ENCODE data around the gene SEC14L1.
"Not testable (repeated sequence)": the region's sequence is repeated elsewhere in the genome, so short reads cannot be mapped to it uniquely, and the experiment has no call there.

The SEC14L1 gene

DNA sequence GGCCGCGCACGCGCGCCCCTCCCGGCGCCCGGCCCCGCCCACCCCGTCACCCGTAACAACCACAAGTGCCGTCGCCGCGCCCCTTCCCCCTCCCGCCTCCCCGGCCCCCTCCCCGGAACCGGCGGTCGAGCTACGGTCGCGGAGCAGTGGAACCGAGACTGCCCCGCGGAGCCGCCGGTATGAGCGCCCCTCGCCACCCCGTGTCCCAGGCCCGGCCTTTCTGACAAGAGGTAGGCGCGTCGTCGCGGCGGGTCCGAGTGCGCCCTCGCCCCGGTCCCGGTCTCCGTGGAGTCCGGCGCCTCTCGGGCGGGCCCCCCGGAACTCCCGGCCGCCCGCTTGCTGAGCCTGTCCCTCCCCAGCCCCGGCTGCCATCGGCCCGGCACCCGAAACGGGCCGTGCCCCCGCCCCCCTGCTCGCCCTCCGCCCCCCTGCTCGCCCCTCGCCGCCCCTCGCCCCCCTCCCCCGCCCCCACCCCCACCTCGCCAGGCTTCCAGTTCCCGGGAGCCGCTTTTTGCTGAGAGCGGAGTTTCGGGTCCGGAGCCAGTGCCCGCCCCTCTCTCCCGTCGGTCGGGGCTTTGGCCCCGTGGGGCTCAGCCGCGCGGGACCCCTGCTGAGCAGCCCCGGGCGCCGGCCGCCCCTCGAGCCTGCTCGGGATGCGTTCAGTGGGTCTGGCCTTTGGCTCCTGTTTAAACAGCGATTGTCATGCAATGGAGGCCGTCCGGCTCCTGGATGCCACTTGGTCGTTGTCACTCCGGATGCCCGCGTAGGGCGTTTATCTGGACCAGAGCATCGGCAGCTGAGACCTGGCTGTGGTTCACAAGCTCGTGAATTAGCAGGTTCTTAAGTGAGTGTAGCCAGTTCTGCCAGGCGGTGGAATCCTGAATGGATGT lies at the start of gene SEC14L1:
SEC14L1 (plus strand) TSS at position 92 of the 890 bp plus-strand sequence. CDS start 2,628 bp downstream, outside the sequence.
- DNase-seq = peak in 21 of 56 donors; percentile 18 to 65 (median 45)

DNA sequence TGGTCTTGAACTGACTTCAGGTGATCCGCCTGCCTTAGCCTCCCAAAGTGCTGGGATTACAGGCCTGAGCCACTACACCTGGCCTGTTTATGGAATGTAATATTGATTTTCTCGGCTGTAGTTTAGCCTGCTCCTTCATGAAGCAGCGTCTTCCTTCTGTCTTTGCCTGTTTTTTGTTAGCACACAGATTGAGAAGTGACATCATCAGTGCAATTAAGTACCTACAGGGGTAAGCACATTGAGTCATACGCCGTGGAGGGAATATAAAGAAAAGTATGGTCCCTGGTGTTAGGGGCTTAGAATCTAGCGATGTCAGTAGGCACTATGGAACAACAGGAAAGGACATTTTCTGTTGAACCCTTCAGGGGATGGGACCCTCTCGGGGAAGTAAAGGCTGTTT lies 48.7 kb upstream of the SEC14L1 start:
- no peak for DNase-seq

DNA sequence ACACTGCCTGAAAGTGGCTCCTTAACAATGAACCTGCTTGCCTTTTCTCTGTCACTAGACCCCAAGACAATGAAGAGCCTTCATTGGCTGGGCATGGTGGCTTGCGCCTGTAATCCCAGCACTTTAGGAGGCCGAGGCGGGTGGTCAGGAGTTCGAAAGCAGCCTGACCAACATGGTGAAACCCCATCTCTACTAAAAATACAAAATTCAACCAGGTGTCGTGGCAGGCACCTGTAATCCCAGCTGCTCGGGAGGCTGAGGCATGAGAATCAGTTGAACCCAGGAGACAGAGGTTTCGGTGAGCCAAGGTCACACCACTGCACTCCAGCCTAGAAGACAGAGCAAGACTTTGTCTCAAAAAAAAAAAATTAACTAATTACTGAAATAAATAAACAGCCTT lies 45.3 kb upstream of the SEC14L1 start:
- no peak for DNase-seq

DNA sequence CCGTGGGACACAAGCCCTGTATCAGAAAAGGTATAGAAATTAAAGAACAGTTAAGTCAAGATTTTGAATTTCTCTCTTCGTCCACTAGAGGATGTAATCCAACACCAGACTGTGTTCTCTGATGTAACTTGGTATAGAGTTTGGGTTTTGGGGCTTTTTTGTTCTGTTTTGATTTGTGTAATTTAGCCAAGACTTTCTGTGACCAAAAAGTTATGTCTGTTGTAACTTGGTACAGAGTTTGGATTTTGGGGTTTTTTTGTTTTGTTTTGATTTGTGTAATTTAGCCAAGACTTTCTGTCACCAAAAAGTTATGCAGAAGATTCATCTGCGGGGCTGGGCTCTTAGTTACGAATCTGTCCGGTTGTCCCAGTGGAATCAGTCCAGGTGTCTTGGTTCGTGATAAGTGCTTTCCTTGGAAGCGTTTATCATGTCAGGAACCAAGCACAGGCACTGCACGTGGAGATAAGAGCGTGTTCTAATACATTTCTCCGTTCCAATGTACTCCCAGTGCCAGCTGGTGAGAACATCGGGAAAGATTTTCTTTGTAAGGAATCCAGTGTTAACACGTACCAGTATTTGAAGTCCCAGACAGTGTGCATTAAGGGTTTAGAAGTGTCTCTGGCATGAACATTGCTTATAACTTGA lies 44.1 kb upstream of the SEC14L1 start:
- no peak for DNase-seq

DNA sequence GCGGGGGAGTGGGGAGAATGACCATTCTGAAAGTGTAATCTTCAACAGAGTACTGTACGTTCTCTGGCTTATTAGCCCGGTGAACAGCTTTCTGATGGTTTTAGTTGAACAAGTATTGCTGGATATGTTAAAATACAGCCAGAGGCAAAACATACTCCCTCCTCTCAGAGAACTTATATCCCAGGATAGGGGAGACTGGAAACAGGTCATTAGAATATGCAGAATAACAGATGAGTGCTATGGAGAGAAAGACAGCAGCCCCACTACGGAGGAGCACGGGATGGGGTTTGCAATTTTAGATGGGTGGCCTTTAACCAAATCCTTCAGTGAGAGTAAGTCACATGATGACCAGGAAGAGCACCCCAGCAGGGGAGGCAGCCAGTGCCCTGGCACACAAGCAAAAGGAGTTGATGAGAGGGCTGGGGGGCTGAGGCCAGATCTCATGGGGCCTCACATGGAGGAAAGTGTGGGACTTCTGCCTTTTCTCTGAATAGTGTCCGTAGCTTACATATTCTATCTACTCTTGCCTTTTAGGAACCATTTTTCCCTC lies 43.1 kb upstream of the SEC14L1 start:
- DNase-seq = peak in 4 of 56 donors; percentile 6 to 15 (median 13)

DNA sequence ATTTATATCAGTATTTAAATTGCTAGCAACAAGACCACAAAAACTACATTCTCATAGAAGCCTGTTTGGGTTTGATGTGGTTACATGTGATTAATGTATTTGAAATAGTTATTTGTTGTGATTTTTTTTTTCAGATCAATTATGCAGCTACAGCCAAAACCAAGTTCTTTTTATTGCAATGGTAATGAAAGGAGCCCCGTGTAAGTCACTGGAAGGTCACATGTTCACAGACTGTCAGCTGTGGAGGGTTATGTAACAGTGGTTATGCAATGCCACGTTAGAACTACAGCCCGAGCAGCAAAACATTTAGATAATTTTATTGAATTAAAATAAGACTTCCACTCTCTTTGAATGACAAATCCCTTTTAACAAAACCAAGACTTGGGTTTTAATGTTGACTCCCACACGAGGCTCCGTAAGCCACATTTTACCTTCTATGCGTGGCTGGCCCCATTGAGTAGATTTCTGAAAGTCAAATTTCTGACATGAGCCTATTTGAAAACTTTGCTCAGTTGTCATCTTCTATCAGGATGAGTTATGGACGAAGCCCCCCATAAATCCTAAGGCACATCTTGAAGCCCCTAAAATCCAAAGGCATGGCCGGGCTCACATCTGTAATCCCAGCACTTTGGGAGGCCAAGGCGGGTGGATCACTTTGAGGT lies 41.8 kb upstream of the SEC14L1 start:
- DNase-seq = peak in 47 of 56 donors; percentile 20 to 87 (median 64)

DNA sequence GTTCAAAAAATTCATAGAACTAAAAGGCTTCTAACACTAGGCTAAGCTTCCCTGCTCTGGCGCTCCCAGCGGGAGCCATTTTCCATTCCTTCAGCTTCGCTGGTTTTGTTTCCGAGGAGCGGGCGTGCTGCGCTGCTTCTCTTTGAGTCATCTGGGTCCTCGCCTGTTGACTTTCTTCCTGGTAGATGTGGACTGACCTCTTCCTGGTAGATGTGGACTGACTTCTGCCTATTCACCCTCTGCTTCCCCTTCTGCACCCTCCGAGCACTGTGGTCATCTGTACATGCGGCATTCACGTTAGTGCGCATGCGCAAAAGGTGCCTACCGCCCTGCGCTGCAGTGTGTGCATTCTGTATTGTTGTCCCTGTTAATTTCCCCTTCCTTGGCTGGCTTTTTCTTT lies 40.8 kb upstream of the SEC14L1 start:
- peak in 38 of 56 donors; percentile 12 to 72 (median 36) for DNase-seq

DNA sequence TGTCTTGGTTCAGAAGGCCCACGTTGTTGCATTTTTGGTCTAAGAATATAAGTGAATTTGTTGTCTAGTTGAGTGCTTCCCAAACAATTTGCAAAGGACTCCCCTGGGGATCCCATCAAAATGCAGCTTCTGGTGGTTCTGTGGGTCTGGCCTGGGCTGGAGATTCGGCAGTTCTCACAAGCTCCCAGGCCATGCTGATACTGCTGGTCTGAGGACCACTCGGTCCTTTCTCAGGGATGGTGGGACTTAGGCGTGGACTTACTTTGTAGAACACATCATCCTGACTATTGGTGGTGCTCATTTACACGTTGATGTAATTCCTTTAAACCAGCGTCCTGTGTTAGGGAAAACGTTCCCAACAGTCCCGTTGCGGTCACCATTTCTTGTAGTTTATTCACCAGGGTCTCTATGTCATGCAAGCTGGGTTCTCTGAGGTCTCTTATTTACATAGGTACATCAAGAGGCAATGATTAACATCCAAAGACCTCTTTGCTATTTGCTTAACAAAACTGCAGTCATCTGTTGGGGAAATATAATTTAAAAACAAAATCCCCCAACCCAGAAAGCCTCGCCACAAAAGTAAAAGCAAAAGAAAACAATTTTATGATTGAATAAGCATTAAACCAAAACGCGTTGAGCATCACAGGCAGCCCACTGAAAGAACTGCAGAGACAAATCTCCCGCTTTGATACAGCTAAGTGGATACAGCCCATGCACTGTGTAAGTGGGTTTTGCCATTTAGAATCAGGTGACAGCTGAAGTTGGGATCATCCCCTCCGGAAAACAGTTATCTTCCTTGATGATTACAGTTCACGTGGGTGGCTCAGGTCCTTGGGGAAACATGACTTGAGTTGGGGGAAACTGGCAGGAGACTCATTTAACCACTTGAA lies 39.0 kb upstream of the SEC14L1 start:
- no peak for DNase-seq

DNA sequence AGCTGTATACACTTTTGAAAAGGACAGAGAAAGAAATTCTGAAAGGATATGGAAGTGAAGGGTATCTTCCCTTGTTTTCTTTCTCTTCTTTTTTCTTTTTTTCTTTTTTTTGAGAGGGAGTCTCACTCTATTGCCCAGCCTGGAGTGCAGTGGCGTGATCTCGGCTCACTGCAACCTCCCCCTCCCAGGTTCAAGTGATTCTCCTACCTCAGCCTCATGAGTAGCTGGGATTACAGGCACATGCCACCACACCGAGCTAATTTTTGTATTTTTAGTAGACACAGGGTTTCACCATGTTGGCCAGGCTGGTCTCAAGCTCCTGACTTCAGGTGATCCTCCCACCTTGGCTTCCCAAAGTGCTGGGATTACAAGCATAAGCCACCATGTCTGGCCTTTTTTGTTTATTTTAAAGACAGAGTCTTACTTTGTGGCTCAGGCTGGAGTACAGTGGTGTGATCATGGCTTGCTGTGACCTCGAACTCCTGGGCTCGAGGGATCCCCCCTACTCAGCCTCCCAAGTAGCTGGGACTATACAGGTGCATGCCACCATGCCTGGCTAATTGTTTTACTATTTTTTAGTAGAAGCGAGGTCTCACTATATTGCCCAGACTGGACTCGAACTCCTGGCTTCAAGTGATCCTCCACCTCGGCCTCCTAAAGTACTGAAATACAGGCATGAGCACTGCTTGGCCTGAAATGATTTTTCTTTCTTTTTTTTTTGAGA lies 38.2 kb upstream of the SEC14L1 start:
- not testable (repeated sequence) for DNase-seq

DNA sequence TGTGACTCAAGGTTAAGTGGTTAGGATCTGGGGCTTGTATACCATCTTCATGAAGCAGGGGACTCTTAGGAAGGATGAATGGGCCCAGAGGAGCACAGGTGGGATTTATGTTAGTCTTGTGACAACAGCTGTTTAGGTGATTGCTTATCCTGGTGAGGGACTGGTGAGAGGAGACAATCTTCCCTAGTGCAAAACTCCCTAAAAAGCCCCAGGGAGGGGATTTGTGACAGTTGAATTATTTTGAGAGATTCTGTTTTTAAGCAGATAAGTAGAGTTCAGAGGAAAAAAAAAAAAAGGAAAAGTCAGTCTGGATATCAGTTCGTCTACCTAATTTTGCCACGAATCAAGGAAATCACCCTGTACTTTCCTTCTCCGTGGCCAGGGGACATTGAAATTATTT lies 35.1 kb upstream of the SEC14L1 start:
- no peak for DNase-seq

DNA sequence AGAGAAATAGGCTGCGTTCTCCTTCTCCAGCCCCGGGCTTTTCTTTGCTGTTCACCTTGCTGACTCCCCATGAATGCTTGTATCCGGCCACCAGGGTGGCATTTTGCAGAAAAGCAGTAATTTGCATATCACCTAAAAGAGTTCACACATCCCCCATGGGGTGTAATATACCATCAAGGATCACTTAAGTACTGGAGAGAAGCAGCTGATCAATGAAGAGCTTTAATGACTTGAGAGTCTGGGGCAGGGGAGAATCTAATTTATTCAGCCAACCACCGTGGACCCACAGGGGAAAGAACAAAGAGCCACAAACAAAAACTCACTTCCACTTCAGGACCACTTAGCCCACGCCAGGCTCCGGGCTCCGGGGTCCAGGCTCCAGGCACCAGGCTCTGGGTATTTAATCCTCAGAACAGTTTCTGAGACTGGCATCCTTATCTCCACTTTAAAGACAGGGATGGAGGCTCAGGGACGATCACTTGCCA lies 33.9 kb upstream of the SEC14L1 start:
- DNase-seq = no peak

DNA sequence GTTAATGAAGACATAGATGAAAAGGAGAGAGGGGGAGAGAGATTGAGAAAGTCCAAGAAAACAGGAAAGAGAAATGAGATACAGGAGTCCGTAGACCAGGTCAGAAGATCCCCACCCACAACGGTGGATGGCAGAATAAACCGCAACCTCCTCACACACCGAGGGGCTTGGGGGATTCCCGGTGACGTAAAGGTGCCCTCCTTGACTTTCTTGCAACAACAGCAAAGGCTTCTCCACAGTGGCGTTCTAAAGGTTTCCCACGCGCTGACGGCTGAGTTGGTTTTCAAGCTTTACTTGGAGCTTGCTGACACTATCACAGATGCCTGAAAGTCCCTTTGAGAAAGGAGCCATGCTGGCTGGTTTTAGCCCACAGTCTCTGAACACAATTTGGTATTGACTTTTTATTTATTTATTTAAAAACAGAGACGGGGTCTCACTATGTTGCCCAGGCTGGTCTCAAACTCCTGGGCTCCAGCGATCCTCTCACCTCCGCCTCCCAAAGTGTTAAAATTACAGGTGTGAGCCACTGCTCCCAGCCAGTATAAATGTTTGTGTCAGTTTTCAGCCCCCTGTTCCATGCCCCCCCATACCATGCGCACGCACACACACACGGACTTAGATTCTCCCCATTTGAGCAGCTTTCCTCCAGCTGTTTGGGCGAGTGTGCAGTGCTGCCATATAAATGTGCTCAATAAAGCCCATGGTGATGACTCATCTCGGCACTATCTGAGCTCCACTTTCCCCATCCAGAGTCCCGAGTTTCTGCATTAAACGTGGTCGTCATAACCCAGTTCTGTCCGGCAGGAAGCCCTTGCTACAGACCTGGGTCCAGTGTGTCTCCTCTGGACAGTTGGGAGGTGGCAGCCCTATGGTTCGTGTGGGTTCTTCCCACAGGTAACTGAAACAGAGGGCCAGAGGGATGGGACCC lies 33.0 kb upstream of the SEC14L1 start:
- no peak for DNase-seq

DNA sequence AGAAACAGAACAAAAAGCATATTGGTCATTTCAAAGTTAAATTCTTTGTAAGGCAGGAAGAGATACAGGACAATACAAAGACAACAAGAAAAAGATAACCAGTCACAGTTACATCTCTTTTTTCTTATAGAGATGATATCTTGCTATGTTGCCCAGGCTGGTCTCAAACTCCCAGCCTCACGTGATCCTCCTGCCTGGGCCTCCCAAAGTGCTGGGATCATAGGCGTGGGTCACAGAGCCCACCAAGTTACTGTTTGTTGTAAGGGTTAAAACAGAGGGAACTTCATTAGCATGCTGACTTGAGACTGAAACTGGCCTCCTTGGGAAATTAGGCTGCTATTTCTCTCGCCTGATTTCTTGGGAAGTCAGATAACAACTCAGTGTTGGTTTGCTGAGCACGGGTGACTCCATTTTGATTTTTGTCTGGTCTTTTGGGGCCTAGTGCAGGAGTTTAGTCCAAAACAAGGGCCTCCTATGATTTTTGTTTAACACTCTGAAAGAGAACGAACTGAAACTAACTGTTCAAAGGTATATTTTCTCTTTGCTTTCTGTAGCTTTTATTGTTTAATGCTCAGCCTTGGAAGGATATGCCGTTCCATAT lies 31.5 kb upstream of the SEC14L1 start:
- no peak for DNase-seq

DNA sequence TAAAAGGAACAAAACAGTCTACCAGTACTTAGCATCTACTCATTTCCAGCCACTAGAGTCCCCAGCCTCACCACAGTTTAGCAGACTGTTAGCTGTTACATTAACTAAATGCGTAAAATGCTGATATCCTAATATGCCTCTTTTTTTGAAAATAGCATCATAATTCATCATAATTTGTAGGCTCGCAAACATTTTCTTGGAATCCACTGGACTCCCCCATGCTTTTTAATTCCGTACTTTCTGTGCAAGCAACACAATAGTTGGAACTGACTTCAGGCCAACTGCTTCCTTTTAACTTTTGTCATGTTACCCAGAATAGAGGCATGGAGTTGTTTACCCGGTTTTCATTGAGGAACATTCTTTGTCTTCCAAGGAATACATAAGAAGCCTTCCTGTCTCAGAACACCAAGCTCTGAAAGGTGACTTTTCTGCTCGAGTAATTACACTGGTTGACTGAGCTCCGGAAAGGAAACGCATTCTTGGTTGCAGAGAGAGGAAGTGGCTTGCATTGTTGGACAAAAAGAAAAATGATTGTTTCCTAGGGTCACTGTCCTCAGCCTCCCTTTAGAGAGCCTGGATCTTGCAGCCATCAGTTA lies 30.9 kb upstream of the SEC14L1 start:
- DNase-seq = peak in 4 of 56 donors; percentile 9 to 36 (median 21)

DNA sequence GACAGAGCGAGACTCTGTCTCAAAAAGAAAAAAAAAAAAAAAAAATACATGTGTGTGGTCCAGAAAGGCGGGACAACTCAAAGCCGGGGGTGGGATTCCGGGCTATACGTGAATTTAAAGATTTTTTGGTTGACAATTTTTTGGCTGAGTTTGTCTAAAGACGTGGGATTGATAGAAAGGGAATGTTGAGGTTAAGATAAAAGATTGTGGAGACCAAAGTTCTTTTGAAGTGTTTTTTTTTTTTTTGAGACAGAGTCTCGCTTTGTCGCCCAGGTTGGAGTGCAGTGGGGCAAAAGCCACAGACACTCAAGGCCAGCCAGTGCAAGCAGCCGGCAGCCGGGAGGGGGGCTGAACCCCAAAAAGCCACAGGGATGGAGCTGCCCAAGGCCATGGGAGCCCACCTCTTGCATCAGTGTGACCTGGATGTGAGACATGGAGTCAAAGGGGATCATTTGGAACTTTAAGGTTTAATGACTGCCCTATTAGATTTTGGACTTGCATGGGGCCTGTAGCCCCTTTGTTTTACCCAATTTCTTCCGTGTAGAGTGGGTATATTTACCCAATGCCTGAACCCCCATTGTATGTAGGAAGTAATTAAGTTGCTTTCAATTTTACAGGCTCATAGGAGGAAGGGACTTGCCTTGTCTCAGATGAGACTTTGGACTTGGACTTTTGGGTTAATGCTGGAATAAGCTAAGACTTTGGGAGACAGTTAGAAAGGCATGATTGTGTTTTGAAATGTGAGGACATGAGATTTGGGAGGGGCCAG lies 29.4 kb upstream of the SEC14L1 start:
- not testable (repeated sequence) for DNase-seq

DNA sequence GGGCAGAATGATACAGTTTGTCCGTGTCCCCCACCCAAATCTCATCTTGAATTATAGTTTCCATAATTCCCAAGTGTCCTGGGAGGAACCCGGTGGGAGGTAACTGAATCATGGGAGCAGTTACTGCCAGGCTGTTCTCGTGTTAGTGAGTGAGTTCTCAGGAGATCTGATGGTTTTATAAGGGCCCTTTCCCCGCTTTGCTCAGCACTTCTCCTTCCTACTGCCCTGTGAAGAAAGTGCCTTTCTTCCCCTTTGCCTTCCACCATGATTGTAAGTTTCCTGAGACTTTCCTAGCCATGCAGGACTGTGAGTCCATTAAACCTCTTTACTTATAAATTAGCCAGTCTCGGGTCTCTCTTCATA lies 28.9 kb upstream of the SEC14L1 start:
- DNase-seq = no peak

DNA sequence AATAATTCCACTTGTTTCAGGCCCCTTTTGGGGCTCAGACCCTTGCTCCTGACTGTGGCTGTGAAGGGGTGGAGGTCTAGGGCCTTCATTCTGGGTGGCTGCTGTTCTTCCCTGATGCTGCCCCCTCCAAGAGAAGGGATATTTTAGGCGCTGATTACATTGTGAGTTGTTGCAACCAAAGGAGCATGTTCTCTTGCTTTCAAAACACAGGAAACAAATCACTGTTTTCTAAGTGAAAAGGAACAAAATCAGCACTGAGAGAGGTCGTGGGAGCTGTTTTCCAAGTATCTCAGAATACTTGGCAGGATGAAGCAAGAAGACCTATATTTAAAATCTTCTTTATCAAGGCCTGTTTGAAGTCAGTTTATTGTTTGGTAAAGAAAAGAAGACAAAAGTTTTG lies 25.3 kb upstream of the SEC14L1 start:
- no peak for DNase-seq

Measured in nucleus accumbens (tissue), 56 donors.